Epithelial cell of proximal tubule (primary cell): ENCODE data around the gene FRRS1. TPM values are rescaled to one million over a fixed set of nuclear protein-coding genes. Genes with fewer than 3 reads are reported as not detected.

Source experiments
- DNase-seq: peaks from one replicate; pipeline ENCODE4 v3.0.0-alpha.2; 2011; ENCODE audit warnings: low read depth
- H3K4me3 ChIP-seq: 2 replicates; pipeline ENCODE4 v1.5.1; 2011; ENCODE audit warnings: low read depth, mild to moderate bottlenecking, low read length
- total RNA-seq: library from RNA; depleted of rRNA; stranded (reverse); fragments of >200 nt; gene quantifications from 2 replicates; pipeline ENCODE4 v1.2.3, GENCODE V29; 2015
- TF ChIP-seq, protein P1 (sequence below): conservative IDR thresholded peaks from 2 replicates; pipeline ENCODE4 v1.5.1; 2012; ENCODE audit warnings: low read depth, mild to moderate bottlenecking, low read length

FRRS1 gene, protein sequence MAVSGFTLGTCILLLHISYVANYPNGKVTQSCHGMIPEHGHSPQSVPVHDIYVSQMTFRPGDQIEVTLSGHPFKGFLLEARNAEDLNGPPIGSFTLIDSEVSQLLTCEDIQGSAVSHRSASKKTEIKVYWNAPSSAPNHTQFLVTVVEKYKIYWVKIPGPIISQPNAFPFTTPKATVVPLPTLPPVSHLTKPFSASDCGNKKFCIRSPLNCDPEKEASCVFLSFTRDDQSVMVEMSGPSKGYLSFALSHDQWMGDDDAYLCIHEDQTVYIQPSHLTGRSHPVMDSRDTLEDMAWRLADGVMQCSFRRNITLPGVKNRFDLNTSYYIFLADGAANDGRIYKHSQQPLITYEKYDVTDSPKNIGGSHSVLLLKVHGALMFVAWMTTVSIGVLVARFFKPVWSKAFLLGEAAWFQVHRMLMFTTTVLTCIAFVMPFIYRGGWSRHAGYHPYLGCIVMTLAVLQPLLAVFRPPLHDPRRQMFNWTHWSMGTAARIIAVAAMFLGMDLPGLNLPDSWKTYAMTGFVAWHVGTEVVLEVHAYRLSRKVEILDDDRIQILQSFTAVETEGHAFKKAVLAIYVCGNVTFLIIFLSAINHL
- total RNA-seq, result 3.1 and 3.3 TPM in 2 replicates

DNA sequence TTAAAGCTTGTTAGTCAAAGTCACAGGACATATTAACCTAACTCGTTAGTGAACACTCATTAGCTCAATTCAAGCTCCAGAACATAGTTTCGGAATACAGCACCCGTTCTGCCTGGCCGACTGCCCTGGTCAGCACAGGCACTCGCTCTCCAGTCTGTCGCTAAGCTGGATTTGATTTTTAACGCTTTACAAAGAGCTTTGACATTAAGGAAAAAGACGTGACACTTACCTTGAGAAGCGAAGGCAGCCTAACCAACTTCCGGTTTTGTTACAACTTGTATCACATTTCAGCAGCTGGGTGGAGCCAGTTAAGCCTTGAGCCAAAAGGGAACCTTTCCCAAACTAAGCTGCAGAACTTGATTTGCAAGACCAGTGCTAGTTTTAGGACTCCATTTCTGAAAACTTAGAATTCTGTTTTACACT, at the start of gene FRRS1:
FRRS1 (minus strand) TSS at position 258 of the 423 bp plus-strand sequence. CDS start 17,867 bp downstream, outside the sequence.
- TF ChIP-seq, protein P1, sequence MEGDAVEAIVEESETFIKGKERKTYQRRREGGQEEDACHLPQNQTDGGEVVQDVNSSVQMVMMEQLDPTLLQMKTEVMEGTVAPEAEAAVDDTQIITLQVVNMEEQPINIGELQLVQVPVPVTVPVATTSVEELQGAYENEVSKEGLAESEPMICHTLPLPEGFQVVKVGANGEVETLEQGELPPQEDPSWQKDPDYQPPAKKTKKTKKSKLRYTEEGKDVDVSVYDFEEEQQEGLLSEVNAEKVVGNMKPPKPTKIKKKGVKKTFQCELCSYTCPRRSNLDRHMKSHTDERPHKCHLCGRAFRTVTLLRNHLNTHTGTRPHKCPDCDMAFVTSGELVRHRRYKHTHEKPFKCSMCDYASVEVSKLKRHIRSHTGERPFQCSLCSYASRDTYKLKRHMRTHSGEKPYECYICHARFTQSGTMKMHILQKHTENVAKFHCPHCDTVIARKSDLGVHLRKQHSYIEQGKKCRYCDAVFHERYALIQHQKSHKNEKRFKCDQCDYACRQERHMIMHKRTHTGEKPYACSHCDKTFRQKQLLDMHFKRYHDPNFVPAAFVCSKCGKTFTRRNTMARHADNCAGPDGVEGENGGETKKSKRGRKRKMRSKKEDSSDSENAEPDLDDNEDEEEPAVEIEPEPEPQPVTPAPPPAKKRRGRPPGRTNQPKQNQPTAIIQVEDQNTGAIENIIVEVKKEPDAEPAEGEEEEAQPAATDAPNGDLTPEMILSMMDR, result no peak
- H3K4me3 ChIP-seq, result peak within 1 kb of the TSS; percentile 57
- DNase-seq, result peak; percentile 83

DNA sequence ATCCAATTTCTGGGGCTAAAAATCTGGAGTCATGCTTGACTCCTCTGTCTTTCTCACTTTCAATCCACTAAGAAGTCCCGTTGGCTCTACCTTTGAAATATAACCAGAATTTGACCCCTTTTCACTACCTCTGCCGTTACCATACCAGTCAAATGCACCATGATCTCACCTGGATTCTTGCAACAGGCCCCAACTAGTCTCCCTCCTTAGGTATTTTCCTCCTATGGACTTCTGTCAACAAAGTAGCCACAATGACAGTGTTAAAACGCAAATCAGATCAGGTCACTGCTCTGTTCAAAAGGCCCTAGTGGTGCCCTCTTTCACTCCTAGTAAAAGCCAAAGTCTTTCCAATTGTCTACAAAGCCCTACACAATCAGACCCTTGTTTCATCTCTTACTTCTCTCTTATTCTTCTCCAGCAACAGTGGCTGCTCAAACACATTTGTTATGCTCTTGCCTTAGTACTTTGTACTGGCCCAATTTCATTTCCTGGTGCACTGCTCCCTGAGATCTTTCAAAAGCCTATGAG, 48.0 kb upstream of the FRRS1 start:
- DNase-seq, result no peak
- TF ChIP-seq, protein P1, result no peak
- H3K4me3 ChIP-seq, result no peak overlapping the region

DNA sequence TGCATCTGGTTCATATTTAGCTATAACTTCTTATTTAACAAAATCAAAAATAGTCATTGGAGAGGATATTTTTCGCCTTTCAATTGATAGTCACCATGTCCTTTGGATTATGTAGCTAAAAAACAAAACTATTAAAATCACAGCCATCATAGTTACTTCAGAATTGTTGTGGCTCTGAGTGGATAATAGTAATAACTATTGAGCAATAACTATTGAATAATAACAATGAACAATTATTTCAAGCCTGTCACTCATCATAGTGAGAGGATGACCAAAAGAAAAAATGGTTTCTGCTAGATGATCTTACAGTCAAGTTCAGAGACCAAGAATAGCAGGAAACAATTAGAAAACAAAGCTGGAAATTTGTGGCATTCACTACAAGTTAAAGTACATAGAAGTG, 45.3 kb upstream of the FRRS1 start:
- H3K4me3 ChIP-seq, result no peak overlapping the region
- TF ChIP-seq, protein P1, result no peak
- DNase-seq, result no peak

DNA sequence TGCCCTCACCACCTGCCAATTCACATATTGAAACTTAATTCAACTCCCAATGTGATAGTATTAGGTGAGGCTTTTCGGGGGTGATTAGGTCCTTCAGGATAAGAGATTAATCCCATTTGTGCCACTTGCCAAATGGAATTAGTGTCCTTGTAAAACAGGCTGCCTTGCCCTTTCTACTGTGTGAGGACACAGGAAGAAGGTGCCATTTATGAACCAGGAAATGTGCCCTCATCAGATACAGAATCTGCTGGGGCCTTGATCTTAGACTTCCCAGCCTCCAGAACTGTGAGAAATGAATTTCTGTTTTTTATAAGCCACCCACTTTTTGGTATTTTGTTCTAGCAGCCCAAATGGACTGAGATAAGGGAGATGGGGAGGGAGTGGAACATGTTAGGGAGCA, 44.6 kb upstream of the FRRS1 start:
- DNase-seq, result no peak
- no peak overlapping the region for H3K4me3 ChIP-seq
- TF ChIP-seq, protein P1, result no peak

DNA sequence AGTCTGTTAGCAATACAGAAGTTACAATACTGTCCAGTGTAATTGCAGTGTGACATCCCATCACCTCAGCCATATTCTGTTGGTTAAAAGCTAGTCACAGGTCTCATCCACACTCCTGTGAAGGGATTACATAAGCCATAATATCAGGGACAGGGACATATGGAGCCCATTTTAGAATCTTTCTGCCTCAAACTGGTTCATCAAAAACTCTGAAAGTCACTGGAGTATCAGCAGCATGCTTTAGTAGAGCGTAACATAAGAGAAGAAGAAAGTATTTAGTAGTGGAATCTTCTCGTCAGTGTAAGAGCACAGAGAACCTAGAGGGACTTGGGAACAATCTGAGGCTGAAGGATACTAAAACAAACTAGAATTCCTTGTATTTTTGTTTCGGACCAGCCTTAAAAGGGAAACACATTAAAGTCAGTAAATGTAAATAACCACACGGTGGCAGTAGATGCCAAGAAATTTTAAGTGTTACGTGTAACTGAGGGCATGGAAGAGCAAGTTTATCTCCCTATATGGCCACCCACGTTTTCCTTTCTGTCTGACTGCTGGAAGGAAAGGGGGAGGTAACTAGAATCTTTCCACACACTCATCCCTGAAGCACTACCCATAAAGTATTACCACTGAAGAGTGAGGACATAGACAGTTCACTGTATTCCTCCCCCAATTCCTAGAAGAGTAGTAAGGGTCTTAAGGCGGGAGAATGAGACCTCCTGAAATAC, 42.1 kb upstream of the FRRS1 start:
- no peak overlapping the region for H3K4me3 ChIP-seq
- TF ChIP-seq, protein P1, result peak; percentile 62
- peak; percentile 59 for DNase-seq

DNA sequence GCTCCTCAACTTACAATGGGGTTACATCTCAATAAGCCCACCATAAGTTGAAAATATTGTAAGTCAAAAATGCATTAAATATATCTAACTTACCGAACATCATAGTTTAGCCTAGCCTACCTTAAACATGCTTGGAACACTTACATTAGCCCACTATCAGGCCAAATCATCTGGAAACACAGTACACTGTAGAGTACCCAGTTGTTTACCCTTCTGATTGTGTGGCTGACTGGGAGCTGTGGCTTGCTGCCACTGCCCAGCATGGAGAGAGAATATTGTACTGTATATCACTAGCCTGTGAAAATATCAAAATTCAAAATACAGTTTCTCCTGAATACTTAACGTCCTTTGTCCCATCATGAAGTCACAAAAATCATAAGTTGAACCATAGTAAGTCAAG, 40.4 kb upstream of the FRRS1 start:
- DNase-seq, result no peak
- H3K4me3 ChIP-seq, result no peak overlapping the region
- TF ChIP-seq, protein P1, result no peak
